C4-2B (cell line): Measurements from ENCODE around the gene LMOD1.

Experiments used
- H3K27ac ChIP-seq: fragments of 450-650 bp; 2 replicates; pipeline ENCODE4 v1.5.1; 2017
- ZFX ChIP-seq: fragments of 450-650 bp; IDR thresholded peaks from 2 replicates; pipeline ENCODE4 v1.6.1; 2017
- TF ChIP-seq, protein P1 (sequence below): fragments of 450-650 bp; conservative IDR thresholded peaks from 2 replicates; pipeline ENCODE4 v1.5.1; 2017; ENCODE audit warnings: mild to moderate bottlenecking

LMOD1 gene

DNA sequence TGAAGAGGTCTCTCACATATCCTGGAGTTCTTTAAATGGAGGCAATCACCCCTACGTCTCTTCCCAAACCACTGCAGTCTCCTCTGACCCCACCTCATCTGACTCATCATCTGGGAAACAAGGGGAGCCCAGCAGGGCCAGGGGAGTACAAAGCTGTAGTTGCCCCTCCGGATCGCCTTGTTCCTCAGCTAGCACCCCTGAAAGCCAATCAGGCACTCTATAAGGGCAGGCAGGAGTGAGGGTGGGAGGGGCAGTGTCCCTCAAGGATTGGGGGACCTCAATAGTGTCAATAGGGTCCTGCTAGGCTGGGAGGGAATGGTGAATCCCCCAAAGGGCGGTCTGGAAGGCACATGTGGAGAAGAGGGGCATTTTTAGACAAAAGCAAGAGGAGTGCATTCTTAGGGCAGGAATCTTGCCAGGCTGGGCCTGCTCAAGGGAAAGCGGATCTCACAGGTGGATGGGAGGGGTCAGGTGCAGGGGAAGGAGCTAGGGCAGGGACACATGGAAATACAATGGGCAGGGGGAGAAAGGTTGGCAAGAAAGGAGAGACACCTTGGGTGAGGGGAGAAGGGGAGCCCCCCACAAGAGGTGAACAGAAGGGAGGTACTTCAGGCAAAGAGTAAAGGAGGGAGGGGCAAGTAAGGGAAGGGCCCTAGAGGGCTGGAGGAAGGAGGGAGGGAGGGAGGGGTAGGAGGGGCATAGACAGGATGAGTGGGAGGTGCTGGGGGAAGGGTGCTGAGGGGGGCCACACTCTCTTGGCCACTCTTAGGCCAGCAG is 51.8 kb downstream of the LMOD1 start:
- no peak overlapping the region for H3K27ac ChIP-seq
- TF ChIP-seq ZFX: no peak
- TF ChIP-seq, protein P1, sequence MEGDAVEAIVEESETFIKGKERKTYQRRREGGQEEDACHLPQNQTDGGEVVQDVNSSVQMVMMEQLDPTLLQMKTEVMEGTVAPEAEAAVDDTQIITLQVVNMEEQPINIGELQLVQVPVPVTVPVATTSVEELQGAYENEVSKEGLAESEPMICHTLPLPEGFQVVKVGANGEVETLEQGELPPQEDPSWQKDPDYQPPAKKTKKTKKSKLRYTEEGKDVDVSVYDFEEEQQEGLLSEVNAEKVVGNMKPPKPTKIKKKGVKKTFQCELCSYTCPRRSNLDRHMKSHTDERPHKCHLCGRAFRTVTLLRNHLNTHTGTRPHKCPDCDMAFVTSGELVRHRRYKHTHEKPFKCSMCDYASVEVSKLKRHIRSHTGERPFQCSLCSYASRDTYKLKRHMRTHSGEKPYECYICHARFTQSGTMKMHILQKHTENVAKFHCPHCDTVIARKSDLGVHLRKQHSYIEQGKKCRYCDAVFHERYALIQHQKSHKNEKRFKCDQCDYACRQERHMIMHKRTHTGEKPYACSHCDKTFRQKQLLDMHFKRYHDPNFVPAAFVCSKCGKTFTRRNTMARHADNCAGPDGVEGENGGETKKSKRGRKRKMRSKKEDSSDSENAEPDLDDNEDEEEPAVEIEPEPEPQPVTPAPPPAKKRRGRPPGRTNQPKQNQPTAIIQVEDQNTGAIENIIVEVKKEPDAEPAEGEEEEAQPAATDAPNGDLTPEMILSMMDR: no peak

DNA sequence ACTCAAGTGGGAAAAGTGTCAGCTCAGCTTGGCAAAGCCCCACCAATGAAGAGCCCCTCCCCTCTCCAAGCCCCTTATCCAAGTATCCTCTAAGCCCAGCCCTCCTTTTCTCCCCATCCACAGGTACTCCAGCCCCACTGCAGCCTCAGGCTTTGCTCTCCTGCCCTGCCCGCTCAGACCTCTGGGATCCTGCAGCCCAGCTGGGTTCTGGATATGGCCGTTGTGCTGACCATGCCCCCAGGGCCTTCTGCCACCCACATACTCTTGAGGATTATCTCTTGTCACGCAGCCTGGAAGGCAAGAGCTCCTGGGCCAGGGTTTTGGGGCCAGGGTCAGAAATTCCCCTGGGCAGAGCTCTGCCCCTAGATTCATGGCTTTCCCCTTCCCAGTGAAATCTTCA is 52.9 kb downstream of the LMOD1 start:
- TF ChIP-seq, protein P1: no peak
- TF ChIP-seq ZFX: no peak
- no peak overlapping the region for H3K27ac ChIP-seq

DNA sequence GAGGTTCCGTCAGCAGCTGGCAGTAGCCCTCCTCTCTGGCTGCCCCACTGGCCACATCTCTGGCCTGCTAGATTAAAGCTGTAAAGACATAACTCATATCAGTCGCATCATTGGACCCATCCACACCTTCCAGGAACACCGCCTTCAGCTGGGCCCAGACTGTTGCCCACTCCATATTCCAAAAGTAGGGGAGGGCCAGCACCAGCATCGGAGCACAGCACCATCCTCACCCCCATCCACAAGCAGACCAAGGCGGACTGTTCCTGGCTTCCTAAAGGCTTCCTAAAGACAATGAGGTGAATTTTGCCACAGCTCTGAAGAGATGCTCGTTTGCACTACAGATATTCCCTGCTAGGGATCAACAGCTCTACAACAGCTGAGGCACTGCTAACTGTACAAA is 54.1 kb downstream of the LMOD1 start:
- H3K27ac ChIP-seq: no peak overlapping the region
- no peak for TF ChIP-seq ZFX
- TF ChIP-seq, protein P1: no peak

DNA sequence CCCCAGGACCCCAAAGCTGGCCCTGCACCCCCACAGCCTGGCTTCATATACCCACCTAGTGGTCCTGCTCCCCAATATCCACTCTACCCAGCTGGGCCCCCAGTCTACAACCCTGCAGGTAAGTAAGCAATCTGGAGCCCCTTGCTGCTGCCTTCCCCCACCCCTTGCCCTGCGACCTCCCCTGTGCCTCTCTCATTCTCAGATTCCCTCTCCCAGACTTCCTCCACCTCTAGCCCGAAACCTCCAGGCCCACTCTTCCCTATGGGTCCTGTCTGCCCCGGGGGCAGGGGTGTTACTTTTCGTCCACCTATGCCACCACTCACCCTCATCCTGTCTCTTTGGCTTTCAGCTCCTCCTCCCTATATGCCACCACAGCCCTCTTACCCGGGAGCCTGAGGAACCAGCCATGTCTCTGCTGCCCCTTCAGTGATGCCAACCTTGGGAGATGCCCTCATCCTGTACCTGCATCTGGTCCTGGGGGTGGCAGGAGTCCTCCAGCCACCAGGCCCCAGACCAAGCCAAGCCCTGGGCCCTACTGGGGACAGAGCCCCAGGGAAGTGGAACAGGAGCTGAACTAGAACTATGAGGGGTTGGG is 54.8 kb downstream of the LMOD1 start:
- no peak for TF ChIP-seq ZFX
- TF ChIP-seq, protein P1: no peak
- H3K27ac ChIP-seq: no peak overlapping the region

DNA sequence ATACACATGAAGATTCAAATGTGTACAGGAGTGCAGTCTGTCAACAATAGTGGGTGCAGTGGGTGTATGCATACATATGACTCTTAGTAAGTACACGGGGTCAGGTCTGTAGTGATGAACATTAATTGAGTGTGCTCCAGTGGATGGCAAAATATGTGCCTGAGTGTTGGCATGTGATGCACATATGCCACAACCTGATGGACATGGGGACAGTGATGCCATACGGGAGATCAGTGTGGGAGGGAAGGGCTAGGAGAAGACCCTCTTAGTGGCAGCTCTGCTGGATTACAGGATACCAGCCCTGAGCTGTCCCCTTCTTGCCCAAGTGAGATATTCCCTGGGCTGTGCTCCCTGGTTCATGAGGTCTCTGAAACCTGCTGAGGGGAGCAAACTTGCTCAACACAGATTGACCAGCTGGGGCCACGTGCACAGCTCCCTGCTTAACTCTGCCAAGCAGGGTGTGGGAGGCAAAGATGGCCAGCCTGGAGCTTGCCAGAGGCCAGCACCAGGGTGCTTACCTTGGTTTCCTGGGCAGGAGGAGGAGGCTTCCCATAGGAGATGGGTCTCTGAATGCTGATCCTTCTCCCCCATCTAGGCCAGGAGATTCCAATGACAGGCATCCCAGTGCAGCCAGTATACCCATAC is 55.4 kb downstream of the LMOD1 start:
- TF ChIP-seq, protein P1: no peak
- TF ChIP-seq ZFX: no peak
- no peak overlapping the region for H3K27ac ChIP-seq

DNA sequence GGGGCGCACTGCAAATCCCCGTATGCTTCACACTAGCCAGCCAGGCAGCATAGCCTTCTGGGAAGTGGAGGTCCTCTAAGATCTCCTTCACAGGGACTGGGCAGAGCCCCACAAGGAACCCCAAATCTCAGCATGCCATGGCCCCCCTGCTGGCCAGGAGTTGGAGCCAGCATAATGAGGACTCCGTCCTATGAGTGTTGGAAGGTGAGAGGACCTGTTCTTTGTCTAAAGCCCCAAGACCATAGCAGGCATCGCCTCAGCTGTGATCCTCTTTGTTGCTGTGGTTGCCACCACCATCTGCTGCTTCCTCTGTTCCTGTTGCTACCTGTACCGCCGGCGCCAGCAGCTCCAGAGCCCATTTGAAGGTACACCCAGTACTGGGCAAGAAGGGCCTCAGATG is 56.1 kb downstream of the LMOD1 start:
- no peak for TF ChIP-seq ZFX
- TF ChIP-seq, protein P1: no peak
- H3K27ac ChIP-seq: no peak overlapping the region
